ENCODE measurements around the gene GPR137B. TPM values are rescaled to one million over a fixed set of nuclear protein-coding genes. Genes with fewer than 3 reads are reported as not detected.

Gene GPR137B
- total and polyA plus RNA-seq, 2 of the 13 experiments (the other 11 are each of a cell fraction or from before 2014, with no cell fraction given): 0.31 to 0.41 TPM

GRCh38 chr1:236099355-236099974, 42.9 kb upstream of the GPR137B start (continued):
- TF ChIP-seq, protein P1, sequence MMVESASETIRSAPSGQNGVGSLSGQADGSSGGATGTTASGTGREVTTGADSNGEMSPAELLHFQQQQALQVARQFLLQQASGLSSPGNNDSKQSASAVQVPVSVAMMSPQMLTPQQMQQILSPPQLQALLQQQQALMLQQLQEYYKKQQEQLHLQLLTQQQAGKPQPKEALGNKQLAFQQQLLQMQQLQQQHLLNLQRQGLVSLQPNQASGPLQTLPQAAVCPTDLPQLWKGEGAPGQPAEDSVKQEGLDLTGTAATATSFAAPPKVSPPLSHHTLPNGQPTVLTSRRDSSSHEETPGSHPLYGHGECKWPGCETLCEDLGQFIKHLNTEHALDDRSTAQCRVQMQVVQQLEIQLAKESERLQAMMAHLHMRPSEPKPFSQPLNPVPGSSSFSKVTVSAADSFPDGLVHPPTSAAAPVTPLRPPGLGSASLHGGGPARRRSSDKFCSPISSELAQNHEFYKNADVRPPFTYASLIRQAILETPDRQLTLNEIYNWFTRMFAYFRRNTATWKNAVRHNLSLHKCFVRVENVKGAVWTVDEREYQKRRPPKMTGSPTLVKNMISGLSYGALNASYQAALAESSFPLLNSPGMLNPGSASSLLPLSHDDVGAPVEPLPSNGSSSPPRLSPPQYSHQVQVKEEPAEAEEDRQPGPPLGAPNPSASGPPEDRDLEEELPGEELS (CRISPR knock-in tag; IDR thresholded peaks at IDR 0.05): no peak
- TF ChIP-seq ZNF7 (CRISPR knock-in tag; IDR thresholded peaks at IDR 0.05): no peak

GRCh38 chr1:236100799-236101198, 41.5 kb upstream of the GPR137B start:
- H3K27me3 ChIP-seq (ENCODE audit: control insufficient read depth in 1 of 2, insufficient read depth in 2 of 2, low read length in 2 of 2): peaks cover 2 to 5% of the 10 kb centered on the region in 2 experiments; a peak in 1 of 5 replicates
- H3K36me3 ChIP-seq (replicated peaks in 1 of 2; ENCODE audit: control insufficient read depth in 1 of 2, insufficient read depth in 2 of 2, low read length in 2 of 2): no peaks in the 10 kb centered on the region
- in situ Hi-C loops (cut with HindIII; ENCODE audit: extremely low pct_ligation_motif_present, low pct_unique_long_range_greater_than_20kb) (loop anchor here (5.0 to 25.0 kb wide), 6 partner anchors 392 to 1462 kb away; no protein-coding TSS in a partner anchor), intact Hi-C loops (cut with micrococcal nuclease; ENCODE audit: unreplicated experiment) (loop anchor here (10.0 kb wide), 2 partner anchors 654 to 1024 kb away; no protein-coding TSS in a partner anchor)
- H3K4me1 ChIP-seq (ENCODE audit: insufficient read depth, low read length): peaks cover 42% of the 10 kb centered on the region
- DNase-seq (ENCODE audit: low spot score) (no peak), ATAC-seq (no peak), FAIRE-seq (no peak)
- TF ChIP-seq YY1 (IDR thresholded peaks at IDR 0.05; ENCODE audit: insufficient read depth, insufficient replicate concordance, low read depth, low read length) (no peak), DR1 (CRISPR knock-in tag; IDR thresholded peaks at IDR 0.05) (no peak), ZNF710 (CRISPR knock-in tag; IDR thresholded peaks at IDR 0.05; ENCODE audit: borderline replicate concordance) (no peak), MEF2D (CRISPR knock-in tag; IDR thresholded peaks at IDR 0.05) (no peak), ZNF354B (CRISPR knock-in tag; IDR thresholded peaks at IDR 0.05) (no peak), ZNF614 (CRISPR knock-in tag; IDR thresholded peaks at IDR 0.05; ENCODE audit: borderline replicate concordance) (no peak), ZNF761 (CRISPR knock-in tag; conservative IDR thresholded peaks at IDR 0.05) (no peak), CCAR2 (optimal IDR thresholded peaks at IDR 0.05; ENCODE audit: low read depth, low read length) (no peak), ZNF432 (CRISPR knock-in tag; IDR thresholded peaks at IDR 0.05; ENCODE audit: borderline replicate concordance) (no peak), GFI1 (CRISPR knock-in tag; IDR thresholded peaks at IDR 0.05; ENCODE audit: borderline replicate concordance) (no peak), DNMT1 (CRISPR knock-in tag; IDR thresholded peaks at IDR 0.05) (no peak), SNRNP70 (IDR thresholded peaks at IDR 0.05; ENCODE audit: low read depth, low read length) (no peak), PRPF4 (IDR thresholded peaks at IDR 0.05; ENCODE audit: low read depth, low read length, poor library complexity, severe bottlenecking) (no peak)
- TF ChIP-seq, protein P2, sequence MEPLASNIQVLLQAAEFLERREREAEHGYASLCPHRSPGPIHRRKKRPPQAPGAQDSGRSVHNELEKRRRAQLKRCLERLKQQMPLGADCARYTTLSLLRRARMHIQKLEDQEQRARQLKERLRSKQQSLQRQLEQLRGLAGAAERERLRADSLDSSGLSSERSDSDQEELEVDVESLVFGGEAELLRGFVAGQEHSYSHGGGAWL (CRISPR knock-in tag; IDR thresholded peaks at IDR 0.05): no peak
- no peaks in the 10 kb centered on the region for H3K79me2 ChIP-seq (ENCODE audit: insufficient read depth, low read length)
- 71% methylated on average over 15 of the region's 15 CpGs for WGBS (ENCODE audit: low lambda C conversion rate)
- BruUV-seq (replicated peaks): no TSS peak
- ChIA-PET CTCF (ENCODE audit: low intra/inter-chr PET ratio, low total read pairs) (no interaction called here), POLR2A (no interaction called here)
- H3K27ac ChIP-seq (ENCODE audit: extremely low read length, insufficient read depth, low read length): no peak overlapping the region
- H4K20me1 ChIP-seq (ENCODE audit: insufficient read depth, low read length): no peaks in the 10 kb centered on the region
- H3K4me2 ChIP-seq (ENCODE audit: low read depth, low read length): no peak overlapping the region
- H2AFZ ChIP-seq (ENCODE audit: low read length): no peak overlapping the region
- no peak overlapping the region for H3K4me3 ChIP-seq (replicated peaks in 1 of 3; ENCODE audit: insufficient read depth in 1 of 3, low read depth in 2 of 3, low read length in 3 of 3)
- peaks cover 10% of the 10 kb centered on the region; the same call in 1 of the 2 replicates for H3K9me3 ChIP-seq (ENCODE audit: low read length)
- H3K9ac ChIP-seq (ENCODE audit: insufficient read depth, low read depth, low read length): no peak overlapping the region

Data from HepG2 (cell line).